Measurements from ENCODE around the gene CHMP6. TPM values are rescaled to one million over a fixed set of nuclear protein-coding genes. Genes with fewer than 3 reads are reported as not detected.

The CHMP6 gene
- total RNA-seq, 4 donors from 2014 or later = 13.5 to 23.2 (median 16.8) TPM

- DNase-seq (ENCODE audit: low spot score) = no peak
- no peak for ATAC-seq (ENCODE audit: low FRiP score)
- TF ChIP-seq CTCF (IDR thresholded peaks at IDR 0.05) = no peak
Observed at GRCh38 chr17:80981929-80982425, 9.7 kb upstream of the CHMP6 start.

GRCh38 chr17:80982426-80982974, 9.1 kb upstream of the CHMP6 start:
- DNase-seq (ENCODE audit: low spot score) = no peak
- ATAC-seq (ENCODE audit: low FRiP score) = no peak
- no peak for TF ChIP-seq CTCF (IDR thresholded peaks at IDR 0.05)

- DNase-seq (ENCODE audit: low spot score) (no peak), ATAC-seq (ENCODE audit: low FRiP score) (no peak)
- no peak for TF ChIP-seq CTCF (IDR thresholded peaks at IDR 0.05)
Observed at GRCh38 chr17:80983545-80983944, 8.1 kb upstream of the CHMP6 start.

GRCh38 chr17:80984749-80985148, 6.9 kb upstream of the CHMP6 start:
- DNase-seq (ENCODE audit: low spot score) (no peak), ATAC-seq (ENCODE audit: low FRiP score) (no peak)
- no peak for TF ChIP-seq CTCF (IDR thresholded peaks at IDR 0.05)

- DNase-seq (ENCODE audit: low spot score) = no peak
- no peak for ATAC-seq (ENCODE audit: low FRiP score)
- no peak for TF ChIP-seq CTCF (IDR thresholded peaks at IDR 0.05)
Observed at GRCh38 chr17:80986046-80986445, 5.6 kb upstream of the CHMP6 start.

GRCh38 chr17:80986816-80987475, 4.7 kb upstream of the CHMP6 start:
- no peak for TF ChIP-seq CTCF (IDR thresholded peaks at IDR 0.05)
- ATAC-seq (ENCODE audit: low FRiP score) (no peak), DNase-seq (ENCODE audit: low spot score) (no peak)

GRCh38 chr17:80987941-80988461, 3.6 kb upstream of the CHMP6 start:
- DNase-seq (ENCODE audit: low spot score) (no peak), ATAC-seq (ENCODE audit: low FRiP score) (no peak)
- no peak for TF ChIP-seq CTCF (IDR thresholded peaks at IDR 0.05)

Measured in omental fat pad (tissue), 4 donors.